ENCODE results near the gene LRTM2. TPM values are rescaled to one million over a fixed set of nuclear protein-coding genes. Genes with fewer than 3 reads are reported as not detected.

The LRTM2 gene
- total RNA-seq, 1 donor from 2014 or later = not detected

DNA sequence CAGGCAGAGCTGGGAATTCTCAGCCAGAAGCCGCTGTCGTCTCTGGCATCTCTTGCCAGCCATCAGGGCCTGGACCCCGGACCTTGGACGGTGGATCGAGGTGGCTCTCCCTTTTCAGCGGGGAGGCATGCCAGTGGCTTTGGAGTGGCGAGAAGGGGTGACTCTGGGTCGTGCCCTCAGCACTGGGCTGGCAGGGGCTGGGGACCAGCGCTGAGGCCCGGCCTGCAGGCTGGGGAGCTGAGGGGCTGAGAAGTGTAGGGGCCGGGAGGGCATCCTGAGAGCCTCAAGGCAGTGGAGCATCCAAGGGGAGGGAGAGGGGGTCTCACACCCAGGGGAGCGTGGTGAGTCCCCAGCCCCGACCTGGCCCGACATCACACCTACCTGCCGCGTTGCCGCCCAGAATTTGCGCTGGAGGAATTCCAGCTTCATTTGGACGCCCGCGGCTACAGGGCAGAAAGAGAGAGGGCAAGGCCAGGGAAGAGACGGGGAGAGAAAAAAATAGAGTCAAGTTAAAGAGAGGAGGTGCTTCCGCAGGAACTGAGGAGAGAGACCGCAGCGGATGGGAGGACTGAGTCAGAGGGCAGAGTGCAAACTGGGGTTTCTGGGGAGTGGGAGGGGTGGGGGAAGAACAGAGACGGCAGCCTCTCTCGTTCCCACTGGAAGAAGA, 9.0 kb upstream of the LRTM2 start:
- Histone ChIP-seq H3K27ac (no peak overlapping the region), H3K4me3 (no peak overlapping the region), H3K27me3 (no peaks in the 10 kb centered on the region), H3K9me3 (no peaks in the 10 kb centered on the region), H3K36me3 (no peaks in the 10 kb centered on the region), H3K4me1 (no peaks in the 10 kb centered on the region)
- intact Hi-C loops (cut with DNase I) = no loop called here
- DNase-seq (ENCODE audit: extremely low spot score in 2 of 2) = no peak
- no peak for TF ChIP-seq POLR2A (IDR thresholded peaks at IDR 0.05)
- TF ChIP-seq CTCF (IDR thresholded peaks at IDR 0.05) = no peak
- no peak for TF ChIP-seq POLR2AphosphoS5 (IDR thresholded peaks at IDR 0.05; ENCODE audit: insufficient read depth in 1 of 2, low read depth in 1 of 2)

DNA sequence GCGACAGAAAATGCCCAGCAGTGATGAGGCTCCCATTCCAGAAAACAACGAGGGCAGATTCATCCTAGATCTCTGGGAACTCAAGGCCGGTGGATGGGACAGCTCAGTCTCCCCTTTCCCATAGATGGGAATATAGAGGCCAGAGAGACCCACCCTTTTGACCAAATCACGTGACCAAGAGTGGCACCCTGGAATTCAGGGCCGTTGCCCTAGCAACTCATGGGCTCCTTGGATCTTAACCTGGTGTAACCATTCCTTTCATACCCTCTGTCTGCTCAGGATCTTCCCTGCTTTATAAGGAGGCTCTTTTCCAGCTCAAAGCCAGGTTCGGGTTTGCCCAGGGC, 8.4 kb upstream of the LRTM2 start:
- Histone ChIP-seq H3K4me1 (no peaks in the 10 kb centered on the region), H3K27ac (peak overlapping the region; percentile 20), H3K4me3 (no peak overlapping the region), H3K36me3 (no peaks in the 10 kb centered on the region), H3K9me3 (no peaks in the 10 kb centered on the region), H3K27me3 (no peaks in the 10 kb centered on the region)
- TF ChIP-seq POLR2AphosphoS5 (IDR thresholded peaks at IDR 0.05; ENCODE audit: insufficient read depth in 1 of 2, low read depth in 1 of 2) = no peak
- no peak for TF ChIP-seq CTCF (IDR thresholded peaks at IDR 0.05)
- TF ChIP-seq POLR2A (IDR thresholded peaks at IDR 0.05) = no peak
- intact Hi-C loops (cut with DNase I) = no loop called here
- DNase-seq (ENCODE audit: extremely low spot score in 2 of 2) = no peak

- no peaks in the 10 kb centered on the region for H3K36me3 ChIP-seq
- H3K27me3 ChIP-seq = no peaks in the 10 kb centered on the region
- H3K4me1 ChIP-seq = no peaks in the 10 kb centered on the region
- H3K4me3 ChIP-seq = no peak overlapping the region
- intact Hi-C loops (cut with DNase I) = no loop called here
- H3K9me3 ChIP-seq = no peaks in the 10 kb centered on the region
- H3K27ac ChIP-seq = peak overlapping the region; percentile 20
- TF ChIP-seq POLR2A (IDR thresholded peaks at IDR 0.05) (no peak), POLR2AphosphoS5 (IDR thresholded peaks at IDR 0.05; ENCODE audit: insufficient read depth in 1 of 2, low read depth in 1 of 2) (peak in 1 of 2 donors; percentile 38)
- no peak for DNase-seq (ENCODE audit: extremely low spot score in 2 of 2)
Measured at GRCh38 chr12:1812650-1813302, 7.6 kb upstream of the LRTM2 start.

GRCh38 chr12:1814266-1814665, 6.1 kb upstream of the LRTM2 start:
- Histone ChIP-seq H3K4me1 (no peaks in the 10 kb centered on the region), H3K4me3 (no peak overlapping the region), H3K9me3 (no peaks in the 10 kb centered on the region), H3K27me3 (no peaks in the 10 kb centered on the region), H3K36me3 (no peaks in the 10 kb centered on the region), H3K27ac (no peak overlapping the region)
- intact Hi-C loops (cut with DNase I) = no loop called here
- TF ChIP-seq POLR2AphosphoS5 (IDR thresholded peaks at IDR 0.05; ENCODE audit: insufficient read depth in 1 of 2, low read depth in 1 of 2) (no peak), CTCF (IDR thresholded peaks at IDR 0.05) (no peak)
- DNase-seq (ENCODE audit: extremely low spot score in 2 of 2) = no peak

- no peak for DNase-seq (ENCODE audit: extremely low spot score in 2 of 2)
- intact Hi-C loops (cut with DNase I) = no loop called here
- H3K36me3 ChIP-seq = no peaks in the 10 kb centered on the region
- no peak overlapping the region for H3K27ac ChIP-seq
- H3K4me3 ChIP-seq = no peak overlapping the region
- TF ChIP-seq CTCF (IDR thresholded peaks at IDR 0.05) (no peak), POLR2AphosphoS5 (IDR thresholded peaks at IDR 0.05; ENCODE audit: insufficient read depth in 1 of 2, low read depth in 1 of 2) (no peak), POLR2A (IDR thresholded peaks at IDR 0.05) (no peak)
- H3K9me3 ChIP-seq = no peaks in the 10 kb centered on the region
- H3K4me1 ChIP-seq = no peaks in the 10 kb centered on the region
- H3K27me3 ChIP-seq = no peaks in the 10 kb centered on the region
Measured at GRCh38 chr12:1815108-1815507, 5.3 kb upstream of the LRTM2 start.

All from vagina (tissue), 2 donors.